SU-DHL-6 (cell line): Measurements from ENCODE around the gene FANK1.

Experiments used
- CTCF ChIP-seq: fragments of 200-600 bp; sonication (generic); IDR thresholded peaks from one replicate; pipeline ENCODE4 v1.5.1; 2017; ENCODE audit warnings: antibody characterized with exemption, mild to moderate bottlenecking, low read length, moderate library complexity; ENCODE audit not compliant: insufficient read depth, poor library complexity, severe bottlenecking
- EZH2phosphoT487 ChIP-seq: fragments of 200-600 bp; sonication (generic), shearing (Covaris generic); conservative IDR thresholded peaks from 2 replicates; pipeline ENCODE4 v1.6.1; 2018; ENCODE audit warnings: mild to moderate bottlenecking, antibody characterized with exemption, low read length, moderate library complexity, mixed read lengths

- TF ChIP-seq CTCF (no peak), EZH2phosphoT487 (no peak)
Observed at GRCh38 chr10:125911990-125912389, 15.6 kb downstream of the FANK1 start.
